ENCODE data around the gene ICAM3.

DNA sequence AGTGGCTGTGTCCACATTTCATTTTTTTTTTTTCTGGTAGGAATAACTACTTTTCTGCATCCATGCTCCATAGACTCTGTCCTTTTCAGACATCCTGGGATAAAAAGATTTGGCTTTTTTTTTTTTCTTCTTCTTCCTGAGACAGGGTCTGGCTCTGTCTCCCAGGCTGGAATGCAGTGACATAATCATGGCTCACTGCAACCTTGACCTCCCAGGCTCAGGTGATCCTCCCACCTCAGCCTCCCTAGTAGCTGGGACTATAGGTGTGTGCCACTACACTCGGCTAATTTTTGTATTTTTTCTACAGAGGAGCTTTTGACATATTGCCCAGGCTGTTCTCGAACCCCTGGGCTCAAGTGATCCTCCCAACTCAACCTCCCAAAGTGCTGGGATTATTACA is 4.1 kb upstream of the ICAM3 start:
- TF ChIP-seq POLR2AphosphoS5 (IDR thresholded peaks at IDR 0.05; ENCODE audit: borderline replicate concordance, low read depth, low read length) (no peak), EZH2 (IDR thresholded peaks at IDR 0.05) (no peak)
